Smooth muscle cell of the brain vasculature (primary cell): Measurements from ENCODE around the gene CDK14.
"Not testable (repeated sequence)": the region's sequence is repeated elsewhere in the genome, so short reads cannot be mapped to it uniquely, and the experiment has no call there.

ENCODE experiments used
- DNase-seq: peaks from one replicate; pipeline ENCODE4 v3.0.0-alpha.2; 2012; ENCODE audit warnings: low read depth, low spot score

The CDK14 gene

DNA sequence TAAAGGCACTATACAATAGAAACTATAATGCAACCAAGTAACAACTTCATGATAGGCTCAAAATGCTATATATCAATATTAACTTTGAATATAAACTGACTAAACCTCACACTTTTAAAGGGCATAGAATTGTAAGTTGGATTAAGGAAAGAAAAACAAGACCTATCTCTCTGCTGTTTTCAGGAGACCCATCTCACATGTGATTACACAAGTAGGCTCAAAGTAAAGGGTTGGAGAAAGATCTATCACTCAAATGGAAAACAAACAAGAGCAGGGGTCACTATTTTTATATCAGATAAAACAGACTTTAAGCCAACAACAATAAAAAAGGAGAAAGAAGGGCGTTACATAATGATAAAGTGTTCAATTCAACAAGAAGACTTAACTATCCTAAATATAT lies 155.5 kb downstream of the CDK14 start:
- DNase-seq: no peak

DNA sequence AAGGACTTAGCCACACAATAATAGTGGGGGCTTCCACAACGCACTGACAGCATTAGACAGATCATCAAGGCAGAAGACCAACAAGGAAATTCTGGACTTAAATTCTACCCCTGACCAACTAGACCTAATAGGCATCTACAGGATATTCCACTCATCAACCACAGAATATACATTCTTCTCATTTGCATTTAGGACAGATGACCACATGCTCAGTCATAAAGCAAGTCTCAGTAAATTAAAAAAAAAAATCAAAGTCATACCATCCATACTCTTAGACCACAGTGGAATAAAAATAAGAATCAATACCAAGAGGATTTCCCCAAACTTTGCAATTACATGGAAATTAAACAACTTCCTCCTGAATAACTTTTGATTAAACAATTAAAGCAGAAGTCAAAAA lies 155.9 kb downstream of the CDK14 start:
- DNase-seq: no peak

DNA sequence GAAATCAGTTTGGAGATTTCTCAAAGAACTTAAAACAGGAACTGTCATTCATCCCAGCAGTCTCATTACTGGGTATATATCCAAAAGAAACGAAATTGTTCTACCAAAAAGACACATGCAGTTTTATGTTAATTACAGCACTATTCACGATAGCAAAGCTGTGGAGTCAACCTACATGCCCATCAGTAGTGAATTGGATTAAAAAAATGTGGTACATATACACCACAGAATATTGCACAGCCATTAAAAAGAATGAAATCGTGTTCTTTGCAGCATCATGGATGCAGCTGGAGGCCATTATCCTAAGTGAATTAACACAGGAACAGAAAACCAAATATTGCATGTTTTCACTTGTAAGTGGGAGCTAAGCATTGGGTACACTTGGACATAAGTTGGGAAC lies 158.9 kb downstream of the CDK14 start:
- DNase-seq: no peak

DNA sequence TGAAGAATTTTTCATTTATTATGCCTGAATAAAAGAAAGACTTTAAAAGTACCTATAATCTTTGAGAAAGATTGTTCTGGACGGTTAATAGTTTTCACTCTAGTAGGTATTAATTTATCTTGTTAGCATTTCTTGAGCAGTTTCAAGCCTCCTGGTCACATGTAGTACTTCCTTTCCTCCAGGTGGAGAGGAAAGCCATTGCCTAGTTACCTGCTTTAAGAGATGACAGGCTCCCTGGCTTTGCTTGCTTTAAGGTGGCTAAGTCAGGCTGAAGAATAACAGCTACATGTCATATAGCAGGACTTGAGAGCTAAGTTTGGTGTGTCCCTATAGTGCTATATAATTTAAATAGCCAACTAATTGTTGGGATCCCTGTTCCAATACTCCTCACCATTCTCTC lies 160.2 kb downstream of the CDK14 start:
- no peak for DNase-seq

DNA sequence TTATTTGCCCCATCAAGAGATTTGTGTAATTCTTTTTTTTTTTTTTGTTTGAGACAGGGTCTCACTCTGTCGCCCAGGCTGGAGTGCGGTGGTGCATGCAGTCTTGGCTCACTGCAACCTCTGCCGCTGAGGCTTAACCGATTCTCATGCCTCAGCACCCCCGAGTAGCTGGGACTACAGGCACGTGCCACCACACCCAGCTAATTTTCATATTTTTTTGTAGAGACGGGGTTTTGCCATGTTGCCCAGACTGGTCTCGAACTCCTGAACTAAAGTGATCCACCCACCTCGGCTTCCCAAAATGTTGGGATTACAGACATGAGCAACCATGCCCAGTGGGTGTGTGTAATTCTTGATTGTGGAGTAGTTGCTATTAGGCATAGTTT lies 161.4 kb downstream of the CDK14 start:
- not testable (repeated sequence) for DNase-seq

DNA sequence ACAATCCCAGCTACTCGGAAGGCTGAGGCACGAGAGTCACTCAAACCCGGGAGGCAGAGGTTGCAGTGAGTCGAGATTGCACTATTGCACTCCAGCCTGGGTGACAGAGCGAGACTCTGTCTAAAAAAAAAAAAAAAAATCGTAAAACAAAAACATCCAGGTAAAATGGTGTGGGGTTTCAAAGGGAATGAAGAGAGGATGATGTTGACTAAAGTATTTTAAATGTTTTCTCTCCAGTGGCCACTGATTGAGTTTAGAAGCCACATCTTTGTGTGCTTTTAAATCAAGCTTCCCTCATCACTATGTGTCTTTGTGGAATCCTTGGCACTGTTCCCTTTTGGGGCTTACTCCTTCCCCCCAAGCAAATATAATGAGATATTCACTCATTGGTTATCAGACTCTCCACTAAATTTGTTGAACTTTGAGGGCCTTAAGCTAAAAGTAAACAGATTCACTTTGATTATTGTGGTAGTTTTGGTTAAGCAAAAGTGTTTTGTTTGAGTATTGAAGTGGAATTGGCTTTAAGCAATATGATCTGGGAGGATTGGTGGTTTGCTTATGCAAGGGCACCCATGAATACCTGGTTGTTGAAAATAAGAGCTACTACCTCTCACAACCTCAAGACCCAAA lies 162.9 kb downstream of the CDK14 start:
- no peak for DNase-seq

DNA sequence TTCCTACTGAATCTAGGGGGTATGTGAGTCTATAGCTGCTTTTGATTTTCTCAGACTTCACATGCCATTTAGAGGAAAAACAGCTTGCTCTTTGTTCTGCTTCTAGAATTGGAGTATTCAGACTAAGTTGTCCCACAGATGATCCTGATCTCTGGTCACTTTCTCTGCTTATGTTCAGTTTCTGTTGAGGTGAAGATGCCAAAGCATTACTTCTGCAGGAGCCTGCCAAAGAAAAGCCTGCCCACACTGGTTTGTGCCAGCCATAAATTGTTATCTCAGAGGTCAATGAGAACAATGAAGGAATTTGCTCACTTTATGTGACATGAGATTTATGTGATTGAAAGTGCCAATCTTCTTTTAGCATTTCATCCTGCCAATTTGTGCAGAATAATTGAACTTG lies 163.6 kb downstream of the CDK14 start:
- DNase-seq: no peak

DNA sequence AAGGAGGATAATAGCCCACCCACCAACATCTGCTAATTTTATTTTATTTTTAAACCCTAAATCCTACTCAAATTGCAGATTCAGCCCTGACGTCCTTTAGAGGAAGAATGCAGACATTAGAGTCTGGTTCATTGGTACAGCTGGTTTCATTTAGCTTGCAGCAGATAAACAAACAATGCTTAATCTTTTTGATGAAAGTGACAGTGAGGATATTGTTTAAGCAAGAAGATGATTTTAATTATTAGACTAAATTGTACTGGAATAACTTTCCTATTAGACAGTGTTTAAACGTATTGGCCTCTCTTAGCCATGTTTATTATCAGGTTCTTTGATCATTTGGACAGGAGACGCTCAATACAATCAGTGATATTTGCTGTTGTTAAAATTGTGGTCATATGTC lies 164.8 kb downstream of the CDK14 start:
- no peak for DNase-seq

DNA sequence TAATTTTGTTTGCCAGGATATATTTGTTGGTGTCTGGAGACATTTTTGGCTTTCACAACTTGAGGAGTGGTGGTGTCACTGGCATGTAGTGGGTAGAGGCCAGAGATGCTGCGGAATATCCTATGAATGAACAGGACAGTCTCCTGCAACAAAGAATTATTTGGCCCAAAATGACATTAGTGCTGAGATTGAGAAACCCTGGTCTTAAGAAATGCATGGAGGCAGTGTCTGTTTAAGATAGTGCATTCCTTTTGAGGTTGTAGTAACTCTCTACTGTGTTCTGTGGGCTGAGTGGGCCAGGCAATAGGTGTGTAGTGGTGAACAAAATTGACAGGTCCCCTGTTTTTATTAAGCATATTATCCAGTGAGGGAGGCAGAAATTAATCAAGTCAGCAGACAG lies 165.5 kb downstream of the CDK14 start:
- DNase-seq: no peak

DNA sequence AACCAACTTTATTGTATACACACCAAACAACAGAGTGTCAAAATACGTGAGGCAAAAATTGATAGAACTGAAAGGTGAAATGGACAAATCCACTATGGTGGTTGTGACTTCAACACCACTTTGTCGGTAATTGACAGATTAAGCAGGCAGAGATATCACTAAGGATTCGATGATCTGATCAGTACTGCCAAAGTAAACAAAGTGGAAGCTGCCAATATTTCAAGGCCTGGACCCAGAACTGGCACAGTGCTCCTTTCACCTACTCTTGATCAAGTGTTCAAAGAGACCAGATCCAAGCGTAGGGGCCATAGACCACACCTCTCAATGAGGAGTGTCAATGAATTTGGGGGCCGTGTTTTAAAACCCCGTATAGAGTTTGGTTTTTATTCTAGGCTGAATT lies 167.0 kb downstream of the CDK14 start:
- no peak for DNase-seq

DNA sequence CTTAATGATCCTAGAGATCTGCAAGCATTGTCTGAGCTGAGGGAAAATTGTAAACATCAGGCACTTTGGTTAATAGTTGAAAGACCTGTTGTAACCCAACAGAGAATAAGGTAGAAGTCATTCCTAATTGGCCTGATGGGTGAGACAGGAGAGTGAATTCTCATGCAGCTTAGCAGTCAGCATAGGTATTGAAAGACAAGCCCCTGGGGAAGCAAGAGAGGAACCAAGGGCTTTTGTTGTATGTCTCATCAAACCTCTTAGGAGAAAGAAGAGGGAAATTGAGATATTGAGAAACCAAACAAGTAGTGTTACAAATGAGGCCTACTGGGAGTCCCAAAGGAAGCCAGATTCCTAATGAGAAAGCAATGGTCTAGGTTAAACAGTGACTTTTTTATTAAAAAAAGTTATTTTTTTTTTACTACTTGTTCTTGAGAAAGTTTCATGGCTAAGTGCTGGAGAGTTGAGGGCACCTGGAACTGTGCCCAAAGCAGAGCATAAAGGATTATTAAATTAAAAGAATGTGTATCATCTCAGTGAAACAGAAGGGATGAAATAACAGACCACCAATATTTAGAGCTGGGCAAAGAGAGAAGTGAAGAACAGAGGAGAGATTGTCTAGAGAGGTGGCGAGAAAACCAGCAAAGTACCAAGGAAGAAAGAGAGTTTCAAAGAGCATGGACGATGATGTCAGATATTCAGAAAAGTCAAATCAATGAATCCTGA lies 168.9 kb downstream of the CDK14 start:
- DNase-seq: no peak

DNA sequence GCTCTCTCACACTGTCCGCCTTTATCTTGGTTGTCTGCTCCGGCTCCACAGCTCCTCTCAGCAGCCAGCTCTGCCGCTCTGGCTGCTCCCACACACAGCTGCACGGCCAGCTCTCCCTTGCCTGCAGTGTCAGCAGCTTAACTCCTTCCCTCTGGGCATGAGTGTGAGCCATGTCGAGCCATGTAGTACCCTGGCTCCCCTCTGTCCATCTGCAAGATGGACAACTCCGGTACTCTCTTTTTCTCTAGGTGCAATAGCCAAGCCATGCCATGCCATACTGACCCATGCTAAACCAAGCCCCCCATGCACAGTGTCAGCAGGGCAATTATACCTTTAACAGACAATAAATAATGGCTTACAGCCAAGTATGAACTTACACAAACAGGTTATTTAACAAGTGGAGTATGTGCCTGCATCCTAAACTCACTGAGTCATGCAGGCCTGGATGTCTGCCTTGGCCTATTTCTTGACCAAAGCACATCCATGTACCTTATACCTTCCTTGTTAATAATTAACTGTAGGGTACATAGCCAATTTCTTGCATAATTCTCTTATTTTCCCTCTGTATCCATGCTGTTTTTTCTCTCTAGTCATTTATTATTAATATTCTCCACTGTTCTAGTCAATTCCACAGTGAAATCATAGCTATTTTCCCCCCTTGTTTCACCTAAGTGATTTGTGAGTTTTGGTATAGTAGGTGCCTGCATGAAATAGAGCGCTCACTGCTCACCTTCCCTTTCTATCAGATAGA lies 170.9 kb downstream of the CDK14 start:
- DNase-seq: no peak

DNA sequence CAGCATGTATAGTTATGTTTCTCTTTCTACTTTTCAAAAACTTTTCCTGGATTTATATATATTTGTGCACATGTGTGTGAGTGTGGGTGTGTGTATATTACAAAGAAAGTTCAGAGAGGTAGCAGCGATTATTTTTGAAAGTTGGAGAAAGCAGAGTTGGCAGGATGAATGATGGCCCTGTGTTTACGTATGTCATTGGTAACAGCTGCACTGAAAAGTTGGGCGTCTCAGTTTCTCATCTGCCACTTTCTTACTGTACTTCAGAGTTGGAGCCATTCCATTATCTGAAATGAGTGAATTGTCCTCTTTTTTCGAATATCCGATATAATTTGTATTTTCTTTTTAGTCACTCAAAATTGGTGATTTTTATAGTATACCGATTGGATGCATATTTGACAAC lies 172.2 kb downstream of the CDK14 start:
- DNase-seq: no peak

DNA sequence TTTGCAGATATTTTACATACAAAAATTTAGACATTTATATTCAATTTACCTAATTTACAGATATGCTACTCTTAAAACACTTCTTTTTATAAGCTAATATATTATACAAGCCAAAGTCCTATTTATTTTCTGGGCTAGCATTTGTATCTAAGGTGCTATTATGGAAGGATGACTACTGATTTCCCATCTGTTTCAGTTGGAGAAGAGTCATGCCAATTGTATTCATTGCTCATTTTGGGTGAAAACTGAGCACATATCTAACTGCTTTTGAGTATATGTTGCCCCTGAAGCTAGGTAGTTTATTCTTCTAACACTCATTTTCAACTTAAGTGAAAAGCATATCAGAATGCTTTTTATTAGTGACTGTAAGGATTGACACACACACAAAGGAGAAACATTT lies 172.9 kb downstream of the CDK14 start:
- DNase-seq: no peak

DNA sequence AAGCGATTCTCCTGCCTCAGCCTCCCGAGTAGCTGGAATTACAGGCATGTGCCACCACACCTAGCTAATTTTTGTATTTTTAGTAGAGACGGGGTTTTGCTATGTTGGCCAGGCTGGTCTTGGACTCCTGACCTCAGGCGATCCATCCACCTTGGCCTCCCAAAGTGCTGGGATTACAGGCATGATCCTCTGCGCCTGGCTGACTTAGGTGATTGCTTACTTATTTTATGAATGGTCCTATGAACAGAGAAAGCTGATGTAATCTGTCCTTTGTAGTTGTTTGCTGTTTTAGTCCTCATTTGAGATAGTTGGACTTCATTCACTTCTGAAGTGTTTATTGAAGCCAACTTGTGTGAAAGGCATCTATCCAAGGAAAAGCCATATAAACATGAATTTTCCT lies 173.4 kb downstream of the CDK14 start:
- not testable (repeated sequence) for DNase-seq

DNA sequence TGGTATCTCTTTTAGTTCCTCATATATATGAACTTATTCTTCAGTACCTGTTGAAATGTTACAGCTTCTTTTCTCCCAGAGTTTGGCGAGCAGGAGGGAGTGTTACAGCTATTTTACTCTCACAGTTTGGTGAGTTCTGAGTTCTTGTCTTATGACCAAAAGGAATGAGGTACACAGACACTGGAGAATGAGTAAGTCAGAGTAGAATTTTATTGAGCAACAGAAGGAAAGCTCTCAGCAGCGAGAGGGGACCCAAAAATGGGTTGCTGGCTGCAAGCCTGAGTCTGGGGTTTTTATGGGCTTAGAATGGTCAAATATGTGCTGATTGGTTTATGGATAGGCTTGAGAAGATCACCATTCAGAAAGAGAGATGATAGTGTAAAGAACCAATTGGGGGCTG lies 175.2 kb downstream of the CDK14 start:
- no peak for DNase-seq

DNA sequence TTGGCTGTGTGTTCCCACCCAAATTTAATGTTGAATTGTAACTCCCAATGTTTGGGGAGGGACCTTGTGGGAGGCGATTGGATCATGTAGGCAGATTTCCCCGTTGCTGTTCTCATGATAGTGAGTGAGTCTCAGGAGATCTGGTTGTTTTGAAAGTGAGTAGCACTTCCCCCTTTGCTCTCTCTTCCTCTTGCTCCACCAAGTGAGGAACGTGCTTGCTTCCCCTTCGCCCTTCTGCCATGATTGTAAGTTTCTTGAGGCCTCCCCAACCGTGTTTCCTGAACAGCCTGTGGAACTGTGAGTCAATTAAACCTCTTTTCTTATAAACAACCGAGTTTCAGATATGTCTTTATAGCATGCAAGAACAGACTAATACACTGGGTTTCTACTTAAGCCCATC lies 176.3 kb downstream of the CDK14 start:
- no peak for DNase-seq

DNA sequence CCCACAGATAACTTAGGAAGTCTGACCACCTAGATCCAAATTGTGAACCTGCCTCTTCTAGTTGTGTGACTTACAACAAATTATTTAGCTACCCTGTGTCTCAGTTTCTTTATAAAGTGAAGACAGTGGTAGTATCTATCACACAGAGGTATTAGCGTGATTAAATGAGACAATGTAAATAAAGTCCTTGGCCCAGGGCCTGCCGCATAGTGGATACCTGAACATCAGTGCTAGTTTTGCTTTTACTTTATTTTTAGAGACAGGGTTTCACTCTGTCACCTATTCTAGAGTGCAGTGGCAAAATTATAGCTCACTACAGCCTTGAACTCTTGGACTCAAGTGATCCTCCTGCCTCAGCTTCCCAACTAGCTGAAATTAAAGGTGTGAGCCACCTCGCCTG lies 177.1 kb downstream of the CDK14 start:
- DNase-seq: no peak

DNA sequence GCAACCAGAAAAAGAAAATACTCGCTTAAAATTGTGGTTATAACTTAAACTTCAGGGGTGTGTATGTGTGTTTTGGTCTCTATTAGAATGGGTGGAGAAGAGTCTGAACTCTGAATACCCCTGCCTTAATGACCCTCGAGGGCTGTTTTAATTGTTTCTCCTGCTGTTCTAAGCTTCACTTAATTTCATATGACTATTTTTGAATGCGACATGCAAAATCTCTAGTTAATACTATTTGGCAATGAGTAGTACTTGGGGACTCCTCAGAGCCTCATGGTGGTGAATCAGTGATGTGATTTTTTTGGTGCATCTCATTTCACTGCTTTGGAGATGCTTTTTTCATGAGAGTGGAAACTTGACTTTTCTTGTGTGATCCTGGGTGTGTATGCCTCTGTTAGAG lies 178.6 kb downstream of the CDK14 start:
- DNase-seq: no peak

DNA sequence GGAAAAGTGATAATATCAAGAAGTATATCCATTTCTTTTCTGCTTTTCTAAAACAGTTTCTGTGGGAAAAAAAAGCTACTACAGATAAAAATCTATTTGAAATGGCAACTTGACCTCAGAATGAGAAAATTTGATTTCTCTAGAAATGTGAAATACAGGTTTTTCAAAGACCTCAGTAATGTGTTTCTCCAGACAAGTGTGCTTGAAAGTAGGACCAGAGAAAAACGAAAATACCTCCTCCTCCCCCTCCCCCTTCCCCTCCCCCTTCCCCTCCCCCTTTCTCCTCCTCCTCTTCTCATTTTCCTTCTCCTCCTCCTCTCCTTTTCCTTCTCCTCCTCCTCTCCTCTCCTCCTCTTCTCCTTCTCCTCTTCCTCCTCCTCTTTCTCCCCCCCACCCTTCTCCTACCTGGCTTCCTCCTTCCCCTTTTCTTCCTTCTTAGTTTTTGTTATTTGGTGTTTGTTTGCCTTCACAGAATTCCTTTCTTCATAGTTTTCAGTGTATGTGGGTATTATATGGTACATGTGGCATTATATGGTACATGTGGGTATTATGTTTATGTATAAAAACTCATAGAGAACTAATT lies 179.4 kb downstream of the CDK14 start:
- no peak for DNase-seq

DNA sequence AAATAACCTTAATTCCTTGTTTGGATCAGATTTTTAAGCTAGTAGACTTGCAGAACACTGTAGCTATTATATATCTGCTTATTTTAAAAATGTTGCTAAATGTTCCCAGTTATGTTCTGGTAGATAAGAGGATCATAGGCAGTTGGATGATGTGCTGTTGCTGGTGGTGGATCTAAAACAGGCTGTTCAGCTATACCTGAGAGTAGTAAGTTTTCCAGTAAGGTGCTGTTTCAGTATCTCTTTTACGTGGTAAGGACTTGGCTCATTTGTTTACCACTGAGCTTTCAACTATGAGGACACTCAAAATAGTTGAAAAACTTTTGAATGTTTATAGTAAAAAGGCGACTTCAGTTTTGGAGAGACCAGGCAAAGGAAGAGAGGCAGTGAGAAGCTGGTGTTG lies 180.9 kb downstream of the CDK14 start:
- no peak for DNase-seq

DNA sequence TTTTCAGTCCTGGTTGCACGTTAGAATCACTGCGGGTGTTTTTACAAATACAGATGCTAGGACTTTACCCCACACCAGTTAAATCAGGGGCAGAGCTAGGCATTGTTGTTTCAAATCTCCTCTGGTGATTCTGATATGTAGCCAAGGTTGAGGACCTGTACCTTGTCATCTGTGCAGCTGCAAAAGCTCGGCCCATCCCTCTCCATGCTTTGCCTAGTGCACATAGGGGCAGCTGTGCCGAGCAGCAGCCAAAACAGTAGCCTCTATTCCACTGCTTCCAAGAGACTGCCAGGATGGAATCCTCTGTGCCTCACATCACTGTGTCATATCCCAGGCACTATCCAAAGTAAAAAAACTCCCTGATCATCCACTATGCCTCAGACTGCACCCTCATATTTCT lies 181.3 kb downstream of the CDK14 start:
- no peak for DNase-seq

DNA sequence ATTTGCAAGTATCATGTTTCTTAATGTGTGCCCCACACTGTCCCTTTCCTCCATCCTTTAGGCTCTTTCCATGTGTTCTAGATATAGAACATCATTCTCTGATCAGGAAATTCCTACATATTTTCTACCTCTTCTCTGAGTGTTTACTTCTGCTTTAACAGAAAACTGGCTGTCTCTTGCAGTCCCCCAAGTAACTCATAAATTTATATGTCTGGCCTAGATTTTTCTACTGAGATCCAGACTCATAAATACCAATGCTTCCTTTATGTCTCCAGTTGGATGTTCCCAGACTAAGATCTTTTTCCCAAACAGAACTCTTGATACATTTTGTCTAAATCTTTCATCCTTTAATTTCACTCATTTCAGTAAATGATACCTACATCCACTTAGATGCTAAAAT lies 181.8 kb downstream of the CDK14 start:
- no peak for DNase-seq
